Mucosa of descending colon (tissue), 3 donors: ENCODE results near the gene VPS13D. TPM values are rescaled to one million over a fixed set of nuclear protein-coding genes. Genes with fewer than 3 reads are reported as not detected.

ENCODE experiments used
- ATAC-seq: fragments of 200-7000 bp; cut with Tn5 transposase; one replicate; pipeline ENCODE4 v1.9.1; 2020; ENCODE audit warnings: mild to moderate bottlenecking, moderate library complexity
- DNase-seq, 3 donors: peaks; one replicate each; pipeline ENCODE4 v3.0.0-alpha.2; 2020
- H3K36me3 ChIP-seq: fragments of 200-600 bp; one replicate; pipeline ENCODE4 v1.8.0; 2021; ENCODE audit warnings: low read depth, mild to moderate bottlenecking
- H3K4me1 ChIP-seq: fragments of 200-600 bp; one replicate; pipeline ENCODE4 v1.8.0; 2021; ENCODE audit warnings: low read depth, mild to moderate bottlenecking
- H3K4me3 ChIP-seq: fragments of 200-600 bp; one replicate; pipeline ENCODE4 v1.8.0; 2021; ENCODE audit warnings: mild to moderate bottlenecking
- H3K9me3 ChIP-seq: fragments of 200-600 bp; one replicate; pipeline ENCODE4 v1.8.0; 2021; ENCODE audit warnings: mild to moderate bottlenecking
- intact Hi-C, 2 donors: fragments of 100-400 bp; cut with DNase I in 1 of 2; cut with micrococcal nuclease in 1 of 2; formaldehyde crosslinking; loops; one replicate each; pipeline versions ENCODE4 v1.11.0 to v1.11.1; 2022; cut with DNase I, micrococcal nuclease
- total RNA-seq, 3 donors: library from RNA; stranded (reverse); fragmentation: NEBNext Ultra II Directional in 2 of 3; extraction: Animal tissue kit (Norgen Biotek cat#: 25700) in 2 of 3; gene quantifications; one replicate each; pipeline versions ENCODE4 v1.2.1 to v1.2.4, GENCODE V29; 2021 to 2023
- TF ChIP-seq, protein P1 (sequence below): fragments of 200-600 bp; IDR thresholded peaks from one replicate; pipeline ENCODE4 v1.8.0; 2022; ENCODE audit warnings: antibody characterized with exemption, mild to moderate bottlenecking
- donor health status: DM: no; HTN: no; CAD: no; lungs with moderate emphysema.
- donor health status: DM: no; HTN: no; CAD: no.
- donor health status: DM: no; HTN: yes; CAD: no.

The VPS13D gene
- total RNA-seq, 3 donors from 2014 or later, result 70.1 to 96.6 (median 96.6) TPM

DNA sequence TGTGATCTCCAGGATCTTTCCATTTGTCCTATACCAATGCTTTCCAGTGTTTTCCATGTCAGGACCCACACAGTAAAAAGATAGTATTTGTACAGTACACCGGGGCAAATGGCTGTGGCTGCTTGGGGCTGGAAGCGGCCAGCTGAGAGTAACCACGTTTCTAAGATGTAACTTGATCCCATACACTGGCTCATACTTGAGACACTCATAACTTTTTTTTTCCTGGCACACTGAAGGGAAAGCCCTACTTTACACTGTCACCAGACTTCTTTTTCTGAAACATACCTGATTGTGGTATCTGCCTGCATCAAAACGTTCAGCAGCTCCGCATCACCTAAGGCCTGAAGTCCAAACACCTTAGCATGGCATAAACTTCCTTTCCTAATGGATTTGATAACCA, 21.6 kb downstream of the VPS13D start:
- intact Hi-C loops, result no loop called here
- DNase-seq (no peak), ATAC-seq (no peak)
- TF ChIP-seq, protein P1, sequence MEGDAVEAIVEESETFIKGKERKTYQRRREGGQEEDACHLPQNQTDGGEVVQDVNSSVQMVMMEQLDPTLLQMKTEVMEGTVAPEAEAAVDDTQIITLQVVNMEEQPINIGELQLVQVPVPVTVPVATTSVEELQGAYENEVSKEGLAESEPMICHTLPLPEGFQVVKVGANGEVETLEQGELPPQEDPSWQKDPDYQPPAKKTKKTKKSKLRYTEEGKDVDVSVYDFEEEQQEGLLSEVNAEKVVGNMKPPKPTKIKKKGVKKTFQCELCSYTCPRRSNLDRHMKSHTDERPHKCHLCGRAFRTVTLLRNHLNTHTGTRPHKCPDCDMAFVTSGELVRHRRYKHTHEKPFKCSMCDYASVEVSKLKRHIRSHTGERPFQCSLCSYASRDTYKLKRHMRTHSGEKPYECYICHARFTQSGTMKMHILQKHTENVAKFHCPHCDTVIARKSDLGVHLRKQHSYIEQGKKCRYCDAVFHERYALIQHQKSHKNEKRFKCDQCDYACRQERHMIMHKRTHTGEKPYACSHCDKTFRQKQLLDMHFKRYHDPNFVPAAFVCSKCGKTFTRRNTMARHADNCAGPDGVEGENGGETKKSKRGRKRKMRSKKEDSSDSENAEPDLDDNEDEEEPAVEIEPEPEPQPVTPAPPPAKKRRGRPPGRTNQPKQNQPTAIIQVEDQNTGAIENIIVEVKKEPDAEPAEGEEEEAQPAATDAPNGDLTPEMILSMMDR, result no peak
- Histone ChIP-seq H3K4me3 (no peak overlapping the region), H3K36me3 (peaks cover 3% of the 10 kb centered on the region), H3K9me3 (no peaks in the 10 kb centered on the region), H3K4me1 (no peaks in the 10 kb centered on the region)

DNA sequence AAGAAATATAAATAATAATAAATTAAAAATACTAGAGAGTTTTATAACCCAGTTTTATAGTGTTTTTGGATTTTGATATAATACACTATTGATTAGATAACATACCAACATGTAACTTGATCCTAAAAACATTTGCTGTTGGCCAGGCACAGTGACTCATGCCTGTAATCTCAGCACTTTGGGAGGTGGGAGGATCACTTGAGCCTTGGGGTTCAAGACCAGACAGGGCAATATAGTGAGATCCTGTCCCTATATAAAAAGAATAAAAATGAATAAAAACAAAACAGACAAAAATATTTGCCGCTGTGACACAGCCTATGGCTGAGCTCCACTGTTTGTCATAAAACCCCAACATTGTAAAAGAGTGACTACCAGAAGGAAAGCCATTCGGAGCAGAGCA, 26.1 kb downstream of the VPS13D start:
- no peak overlapping the region for H3K4me3 ChIP-seq
- no peak for DNase-seq
- no peaks in the 10 kb centered on the region for H3K4me1 ChIP-seq
- H3K36me3 ChIP-seq, result peaks cover 3% of the 10 kb centered on the region
- no peaks in the 10 kb centered on the region for H3K9me3 ChIP-seq
- TF ChIP-seq, protein P1, result no peak
- intact Hi-C loops, result no loop called here
- ATAC-seq, result no peak

DNA sequence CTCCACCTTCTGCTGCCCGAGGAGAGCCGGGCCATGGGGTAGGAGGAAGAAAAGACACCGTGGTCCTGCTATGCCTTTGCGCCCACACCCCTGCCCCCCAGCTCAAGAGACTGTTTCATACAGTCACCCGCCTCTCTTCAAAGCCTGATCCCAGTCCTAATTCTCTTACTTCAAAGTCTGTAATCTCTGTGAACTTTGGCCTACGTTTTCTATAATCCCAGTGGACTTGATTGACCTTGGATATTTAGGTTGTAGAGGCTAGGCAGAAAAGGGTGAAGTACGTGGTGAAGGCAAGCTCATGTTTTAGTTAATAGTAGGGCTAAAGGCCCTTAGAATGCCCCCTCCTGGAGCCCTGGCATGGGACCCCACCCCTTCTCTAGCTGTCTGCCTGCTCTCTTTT, 28.4 kb downstream of the VPS13D start:
- ATAC-seq, result no peak
- Histone ChIP-seq H3K9me3 (no peaks in the 10 kb centered on the region), H3K4me3 (no peak overlapping the region), H3K4me1 (no peaks in the 10 kb centered on the region), H3K36me3 (peaks cover 4% of the 10 kb centered on the region)
- intact Hi-C loops, result no loop called here
- DNase-seq, result no peak
- TF ChIP-seq, protein P1, result no peak

DNA sequence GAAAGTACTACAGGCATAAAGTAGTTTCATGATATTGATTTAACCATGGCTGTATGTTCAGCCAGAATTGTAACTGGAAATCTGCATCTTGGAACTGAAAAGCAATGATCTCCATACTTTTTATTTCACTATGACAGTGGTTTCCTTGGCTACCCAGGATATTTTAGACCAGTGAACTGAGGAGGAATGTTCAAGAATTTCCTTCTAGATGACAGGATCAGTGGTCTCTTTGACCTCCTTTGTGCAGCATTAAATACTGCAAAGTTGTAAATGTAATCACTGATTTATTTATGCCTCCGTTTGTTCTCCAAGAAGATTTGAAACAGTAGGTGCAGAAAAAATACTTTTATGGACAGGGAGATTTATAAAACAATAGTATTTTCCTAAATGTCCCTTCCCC, 39.5 kb downstream of the VPS13D start:
- H3K4me3 ChIP-seq, result no peak overlapping the region
- no peaks in the 10 kb centered on the region for H3K9me3 ChIP-seq
- DNase-seq (no peak), ATAC-seq (no peak)
- TF ChIP-seq, protein P1, result no peak
- H3K36me3 ChIP-seq, result peaks cover 16% of the 10 kb centered on the region
- intact Hi-C loops, result no loop called here
- H3K4me1 ChIP-seq, result no peaks in the 10 kb centered on the region

DNA sequence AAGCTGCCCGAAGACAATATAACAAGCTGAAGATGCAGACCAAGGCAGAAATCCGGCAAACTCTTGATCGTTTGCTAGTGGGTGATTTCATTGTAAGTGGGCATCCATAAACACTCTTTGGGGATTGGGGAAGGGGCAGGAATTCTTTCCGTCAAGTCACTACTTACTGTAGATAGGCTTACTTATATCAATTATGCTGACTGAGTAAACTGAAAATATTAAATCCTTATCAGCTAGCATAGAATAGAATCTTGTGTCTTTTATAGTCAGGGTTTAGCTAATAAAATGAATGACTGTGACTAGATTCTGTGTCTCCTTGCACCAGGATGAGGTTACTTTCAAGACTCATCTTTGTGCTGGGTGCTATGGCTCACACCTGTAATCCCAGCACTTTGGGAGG, 41.2 kb downstream of the VPS13D start:
- intact Hi-C loops, result loop anchor here (5.0 to 10.0 kb wide), 2 partner anchors 384 to 386 kb away; no protein-coding TSS in a partner anchor
- DNase-seq (no peak), ATAC-seq (no peak)
- Histone ChIP-seq H3K9me3 (no peaks in the 10 kb centered on the region), H3K4me1 (no peaks in the 10 kb centered on the region), H3K4me3 (no peak overlapping the region), H3K36me3 (peaks cover 16% of the 10 kb centered on the region)
- TF ChIP-seq, protein P1, result no peak

DNA sequence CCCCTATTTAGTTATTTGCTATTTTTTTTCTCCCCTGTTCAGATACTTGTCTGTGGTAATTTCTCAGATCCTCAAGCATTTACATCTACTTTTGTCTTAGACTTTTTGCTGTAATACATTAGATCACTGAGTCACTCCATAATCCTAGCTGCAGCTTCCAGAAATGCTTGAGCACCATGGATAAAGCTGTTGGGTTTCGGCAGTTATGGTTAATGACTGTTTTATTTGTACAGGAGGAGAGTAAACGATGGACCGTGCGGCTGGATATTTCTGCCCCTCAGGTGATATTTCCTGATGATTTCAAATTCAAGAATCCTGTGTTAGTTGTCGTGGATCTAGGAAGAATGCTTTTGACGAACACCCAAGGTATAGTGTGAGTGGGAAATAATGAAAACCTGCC, 42.9 kb downstream of the VPS13D start:
- no peaks in the 10 kb centered on the region for H3K9me3 ChIP-seq
- no peaks in the 10 kb centered on the region for H3K4me1 ChIP-seq
- TF ChIP-seq, protein P1, result no peak
- intact Hi-C loops, result loop anchor here (5.0 to 10.0 kb wide), 2 partner anchors 382 to 385 kb away; no protein-coding TSS in a partner anchor
- H3K36me3 ChIP-seq, result peaks cover 23% of the 10 kb centered on the region
- no peak for ATAC-seq
- no peak for DNase-seq
- H3K4me3 ChIP-seq, result no peak overlapping the region
